ENCODE measurements around the gene TREML4. TPM values are rescaled to one million over a fixed set of nuclear protein-coding genes. Genes with fewer than 3 reads are reported as not detected.

TREML4 gene
- total RNA-seq, 1 experiment from 2014 or later, result not detected

GRCh38 chr6:41215777-41216176 lies 12.4 kb upstream of the TREML4 start:
- BruUV-seq (replicated peaks), result no TSS peak
- Histone ChIP-seq H3K4me1 (ENCODE audit: control insufficient read depth in 1 of 2, insufficient read depth in 2 of 2, low read length in 2 of 2) (no peaks in the 10 kb centered on the region), H3K4me3 (replicated peaks in 1 of 2; ENCODE audit: low read depth in 1 of 2, low read length in 2 of 2) (no peak overlapping the region), H3K4me2 (ENCODE audit: low read length) (no peak overlapping the region), H3K27ac (ENCODE audit: low read depth, low read length) (no peak overlapping the region), H3K36me3 (ENCODE audit: control insufficient read depth in 1 of 2, insufficient read depth in 2 of 2, low read length in 2 of 2) (no peaks in the 10 kb centered on the region), H3K9me2 (ENCODE audit: insufficient read depth) (no peaks in the 10 kb centered on the region), H3K27me3 (ENCODE audit: insufficient read depth, low read length) (no peaks in the 10 kb centered on the region), H3K9ac (ENCODE audit: low read length) (no peak overlapping the region), H4K20me1 (ENCODE audit: insufficient read depth) (no peaks in the 10 kb centered on the region), H3K79me2 (ENCODE audit: insufficient read depth, low read length) (no peaks in the 10 kb centered on the region), H3K9me3 (ENCODE audit: control insufficient read depth in 1 of 2, insufficient read depth in 1 of 2, low read depth in 1 of 2, low read length in 2 of 2) (peaks cover 6 to 11% of the 10 kb centered on the region in 2 experiments; a peak in 3 of 4 replicates), H2AFZ (ENCODE audit: low read depth, low read length, poor library complexity, severe bottlenecking) (no peak overlapping the region)
- no peak for DNase-seq (ENCODE audit: low read depth, low spot score)
- CTCF ChIA-PET, result no interaction called here
- POLR2A ChIA-PET, result no interaction called here
- intact Hi-C loops (cut with micrococcal nuclease), result no loop called here
- ATAC-seq, result no peak
- TF ChIP-seq CTCF (IDR thresholded peaks at IDR 0.05 in 2 of 3, conservative IDR thresholded peaks at IDR 0.05 in 1 of 3; ENCODE audit: borderline replicate concordance in 1 of 3, insufficient read depth in 1 of 3, low read depth in 2 of 3, low read length in 2 of 3), result no peak
- RAD21 ChIA-PET (ENCODE audit: low non-redundant PET in 1 of 2, low total read pairs in 2 of 2, uncharacterized antibody in 2 of 2, unreplicated experiment in 2 of 2), result no interaction called here

GRCh38 chr6:41216616-41217015 lies 11.5 kb upstream of the TREML4 start:
- POLR2A ChIA-PET, result no interaction called here
- BruUV-seq (replicated peaks), result no TSS peak
- H3K9ac ChIP-seq (ENCODE audit: low read length), result no peak overlapping the region
- no peak for TF ChIP-seq SP1 (IDR thresholded peaks at IDR 0.05; ENCODE audit: low read depth)
- no peak for TF ChIP-seq EZH2phosphoT487 (IDR thresholded peaks at IDR 0.05; ENCODE audit: borderline replicate concordance)
- no peak for TF ChIP-seq REST (IDR thresholded peaks at IDR 0.05; ENCODE audit: low read depth)
- no peak for TF ChIP-seq JUND (IDR thresholded peaks at IDR 0.05)
- no peak for TF ChIP-seq POLR2A (IDR thresholded peaks at IDR 0.05; ENCODE audit: borderline replicate concordance, extremely low read depth, insufficient read depth, insufficient read length)
- TF ChIP-seq EZH2 (IDR thresholded peaks at IDR 0.05), result no peak
- TF ChIP-seq CTCF (IDR thresholded peaks at IDR 0.05 in 2 of 3, conservative IDR thresholded peaks at IDR 0.05 in 1 of 3; ENCODE audit: borderline replicate concordance in 1 of 3, insufficient read depth in 1 of 3, low read depth in 2 of 3, low read length in 2 of 3), result no peak
- no peak for TF ChIP-seq ELF1 (IDR thresholded peaks at IDR 0.05; ENCODE audit: borderline replicate concordance, low read depth)
- no peak for TF ChIP-seq POLR2AphosphoS5 (IDR thresholded peaks at IDR 0.05; ENCODE audit: low read depth, low read length)
- TF ChIP-seq ATF3 (IDR thresholded peaks at IDR 0.05), result no peak
- TF ChIP-seq ZNF274 (IDR thresholded peaks at IDR 0.05; ENCODE audit: low read depth, low read length), result no peak
- no peak for TF ChIP-seq EGR1 (IDR thresholded peaks at IDR 0.05; ENCODE audit: low read depth)

More at GRCh38 chr6:41216616-41217015, 11.5 kb upstream of the TREML4 start:
- ATAC-seq, result no peak
- H2AFZ ChIP-seq (ENCODE audit: low read depth, low read length, poor library complexity, severe bottlenecking), result no peak overlapping the region
- no peak for DNase-seq (ENCODE audit: low read depth, low spot score)
- H3K36me3 ChIP-seq (ENCODE audit: control insufficient read depth in 1 of 2, insufficient read depth in 2 of 2, low read length in 2 of 2), result no peaks in the 10 kb centered on the region
- H3K9me2 ChIP-seq (ENCODE audit: insufficient read depth), result no peaks in the 10 kb centered on the region
- H3K79me2 ChIP-seq (ENCODE audit: insufficient read depth, low read length), result no peaks in the 10 kb centered on the region
- intact Hi-C loops (cut with micrococcal nuclease), result no loop called here
- CTCF ChIA-PET, result no interaction called here
- no peak overlapping the region for H3K27ac ChIP-seq (ENCODE audit: low read depth, low read length)
- RAD21 ChIA-PET (ENCODE audit: low non-redundant PET in 1 of 2, low total read pairs in 2 of 2, uncharacterized antibody in 2 of 2, unreplicated experiment in 2 of 2), result no interaction called here
- H3K4me3 ChIP-seq (replicated peaks in 1 of 2; ENCODE audit: low read depth in 1 of 2, low read length in 2 of 2), result no peak overlapping the region
- no peak overlapping the region for H3K4me2 ChIP-seq (ENCODE audit: low read length)
- H4K20me1 ChIP-seq (ENCODE audit: insufficient read depth), result no peaks in the 10 kb centered on the region
- H3K27me3 ChIP-seq (ENCODE audit: insufficient read depth, low read length), result no peaks in the 10 kb centered on the region
- H3K9me3 ChIP-seq (ENCODE audit: control insufficient read depth in 1 of 2, insufficient read depth in 1 of 2, low read depth in 1 of 2, low read length in 2 of 2), result peaks cover 6 to 12% of the 10 kb centered on the region in 2 experiments; a peak in 3 of 4 replicates
- no peaks in the 10 kb centered on the region for H3K4me1 ChIP-seq (ENCODE audit: control insufficient read depth in 1 of 2, insufficient read depth in 2 of 2, low read length in 2 of 2)
